SHP77 treated with DMSO at 0.1 percent for 48 hours (cell line): ENCODE data around the gene CCDC74A.
"Not testable (repeated sequence)": the region's sequence is repeated elsewhere in the genome, so short reads cannot be mapped to it uniquely, and the experiment has no call there.

ENCODE experiments used
- DNase-seq: peaks from one replicate; lab custom pipeline; 2025; lab: John Stamatoyannopoulos, UW

Gene CCDC74A

GRCh38 chr2:131503587-131503986 lies 24.1 kb upstream of the CCDC74A start:
- not testable (repeated sequence) for DNase-seq

GRCh38 chr2:131504082-131504750 lies 23.5 kb upstream of the CCDC74A start:
- not testable (repeated sequence) for DNase-seq

- no peak for DNase-seq
Observed at GRCh38 chr2:131509615-131510014, 18.1 kb upstream of the CCDC74A start.

GRCh38 chr2:131511291-131511968 lies 16.3 kb upstream of the CCDC74A start:
- DNase-seq = not testable (repeated sequence)

- not testable (repeated sequence) for DNase-seq
Observed at GRCh38 chr2:131511969-131512870, 15.5 kb upstream of the CCDC74A start.

- not testable (repeated sequence) for DNase-seq
Observed at GRCh38 chr2:131514408-131515166, 13.1 kb upstream of the CCDC74A start.

- not testable (repeated sequence) for DNase-seq
Observed at GRCh38 chr2:131515235-131515634, 12.5 kb upstream of the CCDC74A start.

GRCh38 chr2:131516011-131516410 lies 11.7 kb upstream of the CCDC74A start:
- DNase-seq = no peak

GRCh38 chr2:131516621-131517020 lies 11.1 kb upstream of the CCDC74A start:
- not testable (repeated sequence) for DNase-seq

GRCh38 chr2:131517106-131517831 lies 10.4 kb upstream of the CCDC74A start:
- DNase-seq = no peak

GRCh38 chr2:131517856-131518255 lies 9.8 kb upstream of the CCDC74A start:
- not testable (repeated sequence) for DNase-seq

- not testable (repeated sequence) for DNase-seq
Observed at GRCh38 chr2:131518531-131518930, 9.2 kb upstream of the CCDC74A start.

GRCh38 chr2:131519466-131519865 lies 8.2 kb upstream of the CCDC74A start:
- DNase-seq = no peak

- not testable (repeated sequence) for DNase-seq
Observed at GRCh38 chr2:131519871-131520470, 7.7 kb upstream of the CCDC74A start.

- DNase-seq = no peak
Observed at GRCh38 chr2:131520526-131520925, 7.2 kb upstream of the CCDC74A start.

- DNase-seq = not testable (repeated sequence)
Observed at GRCh38 chr2:131521524-131521923, 6.2 kb upstream of the CCDC74A start.

- DNase-seq = no peak
Observed at GRCh38 chr2:131521961-131522781, 5.5 kb upstream of the CCDC74A start.

GRCh38 chr2:131525256-131525655 lies 2.4 kb upstream of the CCDC74A start:
- not testable (repeated sequence) for DNase-seq

- not testable (repeated sequence) for DNase-seq
Observed at GRCh38 chr2:131528981-131529863, 1.5 kb downstream of the CCDC74A start.
